Measurements from ENCODE around the gene LRFN5. TPM values are rescaled to one million over a fixed set of nuclear protein-coding genes. Genes with fewer than 3 reads are reported as not detected.
A peak's percentile ranks its signal among the peaks of the same experiment; 100 is the strongest.

Gene LRFN5
- total RNA-seq, 1 donor, result 12.8 TPM

- H3K4me3 ChIP-seq (ENCODE audit: low read depth, low read length), result no peak overlapping the region
- peak; percentile 59 for DNase-seq (ENCODE audit: low read depth)
- peak; percentile 54 for TF ChIP-seq CTCF (IDR thresholded peaks at IDR 0.05; ENCODE audit: insufficient read depth, low read length)
Measured at GRCh38 chr14:41925409-41925808, 318.7 kb downstream of the LRFN5 start.

GRCh38 chr14:41950428-41951151, 343.9 kb downstream of the LRFN5 start:
- no peak for TF ChIP-seq CTCF (IDR thresholded peaks at IDR 0.05; ENCODE audit: insufficient read depth, low read length)
- H3K4me3 ChIP-seq (ENCODE audit: low read depth, low read length), result no peak overlapping the region
- DNase-seq (ENCODE audit: low read depth), result peak; percentile 2

Small RNA genes lying within 50 kb of the gene (small RNA-seq; reads per million reads assigned to genes)
- not detected for gene RF00322

All from fibroblast of the aortic adventitia (primary cell).